Stomach smooth muscle (tissue), 2 donors: Measurements from ENCODE around the gene ABHD15.
"Not testable (repeated sequence)": the region's sequence is repeated elsewhere in the genome, so short reads cannot be mapped to it uniquely, and the experiment has no call there.

ENCODE experiments used
- H3K27ac ChIP-seq: one replicate; pipeline ENCODE4 v1.7.0; 2013; ENCODE audit warnings: mild to moderate bottlenecking, low read length, inconsistent platforms
- H3K27me3 ChIP-seq, 2 donors: one replicate each; pipeline ENCODE4 v1.7.0; 2013; ENCODE audit warnings: low read length in 2 of 2; ENCODE audit not compliant: insufficient read depth in 2 of 2, control insufficient read depth in 1 of 2
- H3K36me3 ChIP-seq, 2 donors: one replicate each; pipeline ENCODE4 v1.7.0; 2013; ENCODE audit warnings: low read length in 2 of 2; ENCODE audit not compliant: control insufficient read depth in 2 of 2, insufficient read depth in 2 of 2
- H3K4me1 ChIP-seq: one replicate; pipeline ENCODE4 v1.7.0; 2013; ENCODE audit warnings: low read length; ENCODE audit not compliant: control insufficient read depth, insufficient read depth
- H3K4me3 ChIP-seq, 2 donors: one replicate each; pipeline ENCODE4 v1.7.0; 2013; ENCODE audit warnings: low read length in 2 of 2
- H3K9ac ChIP-seq, 2 donors: one replicate each; pipeline ENCODE4 v1.7.0; 2013; ENCODE audit warnings: low read length in 2 of 2, mild to moderate bottlenecking in 1 of 2
- H3K9me3 ChIP-seq, 2 donors: one replicate each; pipeline ENCODE4 v1.7.0; 2013; ENCODE audit warnings: low read length in 2 of 2; ENCODE audit not compliant: control insufficient read depth in 2 of 2
- donor health status: healthy.
- donor health status: Pancreatic carcinoma.

Gene ABHD15

GRCh38 chr17:29563816-29564215 lies 3.0 kb downstream of the ABHD15 start:
- no peak overlapping the region for H3K9ac ChIP-seq
- H3K27ac ChIP-seq: no peak overlapping the region
- H3K27me3 ChIP-seq: no peaks in the 10 kb centered on the region
- peaks cover 0 to 11% of the 10 kb centered on the region in 2 donors for H3K36me3 ChIP-seq
- H3K4me3 ChIP-seq: no peak overlapping the region
- no peaks in the 10 kb centered on the region for H3K9me3 ChIP-seq
- H3K4me1 ChIP-seq: peaks cover 24% of the 10 kb centered on the region

DNA sequence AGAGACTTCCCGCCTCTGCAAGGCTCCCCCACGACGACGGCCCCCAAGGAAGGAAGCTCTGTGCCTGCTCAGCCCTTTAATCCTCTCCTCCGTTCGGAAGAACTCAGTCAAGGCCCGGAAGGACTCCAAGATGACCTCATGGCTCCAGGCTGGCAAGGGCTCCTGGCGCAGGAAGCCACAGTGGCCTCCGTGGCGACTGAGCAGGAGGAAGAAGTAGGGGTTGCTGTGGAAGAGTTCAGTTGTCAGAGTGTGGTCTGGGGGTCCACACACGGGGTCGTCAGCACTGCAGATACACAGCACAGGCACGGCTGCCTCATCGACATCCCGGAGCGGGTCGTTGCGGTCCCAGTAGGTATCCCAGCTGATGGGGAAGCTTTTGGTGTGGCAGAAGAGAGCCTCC lies 4.2 kb downstream of the ABHD15 start:
- peaks cover 0 to 11% of the 10 kb centered on the region in 2 donors for H3K36me3 ChIP-seq
- no peak overlapping the region for H3K27ac ChIP-seq
- no peaks in the 10 kb centered on the region for H3K27me3 ChIP-seq
- H3K9ac ChIP-seq: no peak overlapping the region
- H3K4me3 ChIP-seq: no peak overlapping the region
- H3K4me1 ChIP-seq: peaks cover 18% of the 10 kb centered on the region
- H3K9me3 ChIP-seq: no peaks in the 10 kb centered on the region

- no peak overlapping the region for H3K4me3 ChIP-seq
Measured at GRCh38 chr17:29561554-29562517, 5.0 kb downstream of the ABHD15 start.

DNA sequence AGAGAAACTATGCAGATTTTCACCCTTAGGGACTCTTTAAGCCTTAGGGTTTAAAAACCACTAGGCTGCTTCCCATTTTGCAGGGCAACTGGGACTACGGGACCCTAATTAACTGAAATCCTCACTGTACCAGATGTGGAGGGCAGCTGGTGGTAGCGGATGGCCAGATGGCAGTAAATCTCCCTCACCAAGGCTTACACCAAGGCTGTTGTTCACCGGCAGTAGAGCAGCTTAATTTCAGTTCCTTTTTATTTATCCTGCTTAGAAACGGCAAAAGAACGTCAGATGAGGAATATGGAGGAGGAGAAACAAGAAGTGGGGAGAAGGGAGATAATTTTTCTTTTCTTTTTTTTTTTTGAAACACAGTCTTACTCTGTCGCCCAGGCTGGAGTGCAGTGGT lies 6.5 kb downstream of the ABHD15 start:
- Histone ChIP-seq H3K4me3 (no peak overlapping the region), H3K4me1 (peaks cover 11% of the 10 kb centered on the region), H3K36me3 (peaks cover 0 to 11% of the 10 kb centered on the region in 2 donors), H3K27me3 (no peaks in the 10 kb centered on the region), H3K27ac (no peak overlapping the region), H3K9ac (no peak overlapping the region), H3K9me3 (no peaks in the 10 kb centered on the region)

More at GRCh38 chr17:29561554-29562517, 5.0 kb downstream of the ABHD15 start:
- no peak overlapping the region for H3K9ac ChIP-seq
- no peak overlapping the region for H3K27ac ChIP-seq
- H3K9me3 ChIP-seq: no peaks in the 10 kb centered on the region
- H3K27me3 ChIP-seq: no peaks in the 10 kb centered on the region
- peaks cover 0 to 11% of the 10 kb centered on the region in 2 donors for H3K36me3 ChIP-seq
- peaks cover 15% of the 10 kb centered on the region for H3K4me1 ChIP-seq

DNA sequence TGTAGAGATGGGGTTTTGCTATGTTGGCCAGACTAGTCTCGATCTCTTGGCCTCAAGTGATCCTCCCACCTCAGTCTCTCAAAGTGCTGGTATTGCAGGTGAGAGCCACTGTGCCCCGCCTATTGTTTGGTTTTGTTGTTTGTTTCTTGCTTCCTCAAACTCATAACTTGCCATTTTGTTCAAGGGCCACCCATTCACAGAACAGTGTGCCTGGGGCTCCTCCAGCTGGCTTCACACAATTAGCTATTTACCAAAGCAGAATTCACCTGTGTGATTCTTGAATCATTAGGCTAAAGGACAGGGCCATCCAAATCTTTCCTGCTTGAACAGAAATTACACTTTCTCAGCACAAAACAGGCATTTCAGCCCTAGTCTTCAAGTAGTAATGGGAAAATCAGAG lies 7.2 kb downstream of the ABHD15 start:
- Histone ChIP-seq H3K27me3 (no peaks in the 10 kb centered on the region), H3K36me3 (peaks cover 0 to 11% of the 10 kb centered on the region in 2 donors), H3K4me3 (no peak overlapping the region), H3K27ac (no peak overlapping the region), H3K9me3 (no peaks in the 10 kb centered on the region), H3K9ac (no peak overlapping the region), H3K4me1 (peaks cover 10% of the 10 kb centered on the region)

DNA sequence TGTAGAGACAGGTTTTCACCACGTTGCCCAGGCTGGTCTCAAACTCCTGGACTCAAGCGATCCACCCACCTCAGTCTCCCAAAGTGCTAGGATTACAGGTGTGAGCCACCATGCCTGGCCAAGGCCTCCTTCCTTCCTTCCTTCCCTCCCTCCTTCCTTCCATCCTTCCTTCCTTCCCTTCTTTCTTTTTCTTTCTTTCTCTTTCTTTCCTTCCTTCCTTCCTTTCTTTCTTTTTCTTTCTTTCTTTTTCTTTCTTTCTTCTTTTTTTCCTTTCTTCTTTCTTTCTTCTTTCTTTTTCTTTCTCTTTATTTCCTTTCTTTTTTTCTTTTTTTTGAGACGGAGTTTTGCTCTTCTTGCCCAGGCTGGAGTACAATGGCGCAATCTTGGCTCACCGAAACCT lies 8.7 kb downstream of the ABHD15 start:
- not testable (repeated sequence) for H3K27ac ChIP-seq, H3K27me3 ChIP-seq, H3K4me3 ChIP-seq, H3K9me3 ChIP-seq, H3K4me1 ChIP-seq, H3K9ac ChIP-seq
- H3K36me3 ChIP-seq: peaks cover 0 to 11% of the 10 kb centered on the region in 2 donors

- Histone ChIP-seq H3K27ac (no peak overlapping the region), H3K27me3 (no peaks in the 10 kb centered on the region)
Measured at GRCh38 chr17:29557739-29558116, 9.1 kb downstream of the ABHD15 start.

GRCh38 chr17:29557085-29557738 lies 9.6 kb downstream of the ABHD15 start:
- no peak overlapping the region for H3K27ac ChIP-seq
- no peaks in the 10 kb centered on the region for H3K27me3 ChIP-seq
- peaks cover 0 to 7% of the 10 kb centered on the region in 2 donors for H3K36me3 ChIP-seq
- H3K4me3 ChIP-seq: no peak overlapping the region
- peaks cover 7% of the 10 kb centered on the region for H3K4me1 ChIP-seq
- H3K9me3 ChIP-seq: no peaks in the 10 kb centered on the region
- H3K9ac ChIP-seq: no peak overlapping the region

More at GRCh38 chr17:29557739-29558116, 9.1 kb downstream of the ABHD15 start:
- no peak overlapping the region for H3K4me3 ChIP-seq
- H3K4me1 ChIP-seq: peaks cover 9% of the 10 kb centered on the region
- H3K36me3 ChIP-seq: peaks cover 0 to 11% of the 10 kb centered on the region in 2 donors
- H3K9ac ChIP-seq: no peak overlapping the region
- no peaks in the 10 kb centered on the region for H3K9me3 ChIP-seq

GRCh38 chr17:29555840-29556239 lies 11.0 kb downstream of the ABHD15 start:
- H3K9me3 ChIP-seq: no peaks in the 10 kb centered on the region
- no peak overlapping the region for H3K4me3 ChIP-seq
- peaks cover 0 to 2% of the 10 kb centered on the region in 2 donors for H3K36me3 ChIP-seq
- H3K27me3 ChIP-seq: no peaks in the 10 kb centered on the region
- H3K27ac ChIP-seq: no peak overlapping the region
- no peak overlapping the region for H3K9ac ChIP-seq
- no peaks in the 10 kb centered on the region for H3K4me1 ChIP-seq

GRCh38 chr17:29549177-29549923 lies 17.5 kb downstream of the ABHD15 start:
- H3K27ac ChIP-seq: no peak overlapping the region
- no peaks in the 10 kb centered on the region for H3K36me3 ChIP-seq
- no peaks in the 10 kb centered on the region for H3K27me3 ChIP-seq
- H3K4me1 ChIP-seq: peaks cover 6% of the 10 kb centered on the region
- H3K9ac ChIP-seq: no peak overlapping the region
- no peaks in the 10 kb centered on the region for H3K9me3 ChIP-seq
- H3K4me3 ChIP-seq: no peak overlapping the region
